Epithelial cell of proximal tubule (primary cell): Measurements from ENCODE around the gene TMPRSS11F. TPM values are rescaled to one million over a fixed set of nuclear protein-coding genes. Genes with fewer than 3 reads are reported as not detected.

ENCODE experiments used
- DNase-seq: peaks from one replicate; pipeline ENCODE4 v3.0.0-alpha.2; 2011; ENCODE audit warnings: low read depth
- H3K4me3 ChIP-seq: 2 replicates; pipeline ENCODE4 v1.5.1; 2011; ENCODE audit warnings: low read depth, mild to moderate bottlenecking, low read length
- CTCF ChIP-seq: conservative IDR thresholded peaks from 2 replicates; pipeline ENCODE4 v1.5.1; 2012; ENCODE audit warnings: low read depth, mild to moderate bottlenecking, low read length
- total RNA-seq: library from RNA; depleted of rRNA; stranded (reverse); fragments of >200 nt; gene quantifications from 2 replicates; pipeline ENCODE4 v1.2.3, GENCODE V29; 2015

TMPRSS11F gene
- total RNA-seq, 1 donor from 2014 or later: not detected

GRCh38 chr4:68163754-68164153, 34.1 kb upstream of the TMPRSS11F start:
- TF ChIP-seq CTCF: no peak

GRCh38 chr4:68162196-68162595, 32.5 kb upstream of the TMPRSS11F start:
- no peak for DNase-seq
- TF ChIP-seq CTCF: no peak
- no peak overlapping the region for H3K4me3 ChIP-seq

More at GRCh38 chr4:68163754-68164153, 34.1 kb upstream of the TMPRSS11F start:
- H3K4me3 ChIP-seq: no peak overlapping the region
- no peak for DNase-seq

GRCh38 chr4:68152411-68152810, 22.7 kb upstream of the TMPRSS11F start:
- DNase-seq: no peak
- H3K4me3 ChIP-seq: no peak overlapping the region
- no peak for TF ChIP-seq CTCF

- no peak overlapping the region for H3K4me3 ChIP-seq
Observed at GRCh38 chr4:68148800-68149685, 19.4 kb upstream of the TMPRSS11F start.

GRCh38 chr4:68147079-68147478, 17.4 kb upstream of the TMPRSS11F start:
- H3K4me3 ChIP-seq: no peak overlapping the region
- no peak for TF ChIP-seq CTCF
- no peak for DNase-seq

More at GRCh38 chr4:68148800-68149685, 19.4 kb upstream of the TMPRSS11F start:
- no peak for DNase-seq
- no peak for TF ChIP-seq CTCF

GRCh38 chr4:68145261-68145660, 15.6 kb upstream of the TMPRSS11F start:
- no peak for TF ChIP-seq CTCF
- DNase-seq: no peak
- H3K4me3 ChIP-seq: no peak overlapping the region

- DNase-seq: no peak
- H3K4me3 ChIP-seq: no peak overlapping the region
- TF ChIP-seq CTCF: no peak
Observed at GRCh38 chr4:68141852-68142251, 12.2 kb upstream of the TMPRSS11F start.
